Hematopoietic multipotent progenitor cell (in vitro differentiated cells): ENCODE results near the gene MUC2. TPM values are rescaled to one million over a fixed set of nuclear protein-coding genes. Genes with fewer than 3 reads are reported as not detected.

ENCODE experiments used
- DNase-seq, 3 donors: peaks; one replicate each; pipeline ENCODE4 v3.0.0-alpha.2; 2011 to 2015; ENCODE audit warnings: low read depth in 2 of 3, low spot score in 2 of 3
- total RNA-seq: library from RNA; depleted of rRNA; stranded (reverse); fragments of >200 nt; gene quantifications from one replicate; pipeline ENCODE4 v1.2.3, GENCODE V29; 2012

MUC2 gene
- total RNA-seq, 1 donor: not detected

GRCh38 chr11:1070594-1071462, 3.8 kb upstream of the MUC2 start:
- DNase-seq: no peak

DNA sequence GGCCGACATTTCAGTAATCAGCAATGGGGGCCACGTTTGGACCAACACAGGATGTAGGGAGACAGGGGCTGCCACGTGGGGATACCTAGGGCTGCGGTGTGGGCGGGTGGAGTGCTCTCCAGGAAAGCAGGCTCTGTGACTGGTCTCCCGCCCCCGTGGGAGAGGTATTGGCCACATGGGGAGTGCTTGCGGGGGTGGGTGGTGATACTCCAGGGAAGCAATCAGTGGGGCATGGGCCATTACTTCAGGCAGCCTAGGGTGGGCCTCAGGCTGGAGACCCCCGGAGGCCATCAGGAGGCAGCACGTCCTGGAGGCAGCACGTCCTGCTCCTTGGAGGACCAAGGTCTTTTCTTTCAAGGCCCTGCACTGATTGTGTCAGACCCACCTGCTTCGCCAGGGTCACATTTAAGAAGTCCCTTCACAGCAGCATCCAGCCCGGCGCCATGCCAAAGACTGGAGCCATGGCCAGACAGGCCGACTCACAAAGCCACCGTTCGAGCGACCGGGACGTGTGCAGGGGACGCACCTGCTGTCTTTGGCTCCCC, 3.0 kb upstream of the MUC2 start:
- DNase-seq: no peak

DNA sequence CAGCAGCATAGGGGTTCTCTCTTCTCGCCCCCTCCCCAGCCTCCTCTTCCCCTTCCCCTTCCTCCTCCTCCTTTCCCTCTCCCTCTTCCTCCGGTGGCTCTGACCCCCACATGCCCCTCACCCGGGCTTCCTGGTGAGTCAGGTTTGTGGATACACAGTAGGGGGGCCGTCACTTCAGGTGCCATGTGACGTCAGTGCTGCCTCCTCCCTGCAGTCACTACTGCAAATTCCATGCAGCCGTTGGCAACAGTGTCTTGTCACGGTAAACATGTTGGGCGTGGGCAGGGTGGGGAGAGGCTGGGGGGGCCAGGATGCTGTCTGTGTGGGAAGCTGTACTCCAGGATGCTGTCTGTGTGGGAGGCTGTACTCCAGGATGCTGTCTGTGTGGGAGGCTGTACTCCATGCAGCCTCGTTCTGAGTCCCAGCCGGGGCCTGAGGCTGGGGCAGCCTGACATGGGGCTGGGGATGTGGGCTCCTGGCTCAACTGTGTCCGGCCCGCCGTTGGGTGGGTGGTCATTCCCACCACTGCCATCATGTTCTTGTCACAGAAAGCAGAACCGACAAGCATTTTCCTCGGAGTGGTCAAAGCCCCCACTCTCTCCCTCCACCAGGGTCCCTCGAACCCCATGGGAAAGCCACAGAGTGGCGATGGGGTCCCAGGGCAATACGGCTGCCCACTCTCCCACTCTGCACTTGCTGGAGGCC, 2.4 kb upstream of the MUC2 start:
- DNase-seq: no peak

DNA sequence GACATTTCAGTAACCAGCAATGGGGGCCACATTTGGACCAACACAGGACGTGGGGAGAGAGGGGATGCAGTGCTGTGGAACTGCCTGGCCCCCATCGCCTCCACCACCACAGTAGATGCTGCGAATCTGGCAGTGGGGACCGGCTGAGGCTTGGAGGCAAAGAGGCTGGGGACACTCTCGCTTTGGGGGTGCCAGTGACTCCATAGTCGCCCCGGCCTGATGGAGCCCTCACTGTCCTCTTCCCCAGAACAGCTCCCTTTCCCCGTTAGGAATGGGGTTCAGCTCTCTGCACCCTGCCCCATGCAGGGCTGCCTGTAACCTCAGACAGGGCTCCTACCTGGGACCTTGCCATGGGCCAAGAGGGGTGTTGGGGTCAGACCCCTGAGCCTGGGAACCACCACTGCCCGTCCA, 1.8 kb upstream of the MUC2 start:
- DNase-seq: no peak

GRCh38 chr11:1073261-1073724, 1.4 kb upstream of the MUC2 start:
- DNase-seq: peak in 1 of 3 donors; percentile 35

DNA sequence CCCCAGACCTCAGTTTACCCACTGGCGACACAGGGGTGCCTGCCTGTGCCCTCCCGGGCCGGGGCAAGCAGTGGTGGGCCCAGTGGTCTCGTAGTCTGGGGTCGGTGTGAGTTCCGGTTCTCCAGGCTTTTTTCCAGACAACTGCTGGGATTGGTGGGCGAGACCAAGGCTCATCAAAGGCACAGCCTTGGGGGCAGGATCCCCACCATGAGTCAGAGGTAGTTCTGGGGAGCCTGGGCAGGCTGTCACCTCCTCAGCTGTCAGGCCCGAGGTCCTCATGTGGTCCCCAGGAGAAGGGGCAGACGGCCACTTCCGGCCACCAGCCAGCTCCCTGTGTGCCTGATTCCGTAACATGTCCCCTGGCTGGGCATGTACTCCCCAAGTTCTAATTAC, 827 bp upstream of the MUC2 start:
- no peak for DNase-seq

DNA sequence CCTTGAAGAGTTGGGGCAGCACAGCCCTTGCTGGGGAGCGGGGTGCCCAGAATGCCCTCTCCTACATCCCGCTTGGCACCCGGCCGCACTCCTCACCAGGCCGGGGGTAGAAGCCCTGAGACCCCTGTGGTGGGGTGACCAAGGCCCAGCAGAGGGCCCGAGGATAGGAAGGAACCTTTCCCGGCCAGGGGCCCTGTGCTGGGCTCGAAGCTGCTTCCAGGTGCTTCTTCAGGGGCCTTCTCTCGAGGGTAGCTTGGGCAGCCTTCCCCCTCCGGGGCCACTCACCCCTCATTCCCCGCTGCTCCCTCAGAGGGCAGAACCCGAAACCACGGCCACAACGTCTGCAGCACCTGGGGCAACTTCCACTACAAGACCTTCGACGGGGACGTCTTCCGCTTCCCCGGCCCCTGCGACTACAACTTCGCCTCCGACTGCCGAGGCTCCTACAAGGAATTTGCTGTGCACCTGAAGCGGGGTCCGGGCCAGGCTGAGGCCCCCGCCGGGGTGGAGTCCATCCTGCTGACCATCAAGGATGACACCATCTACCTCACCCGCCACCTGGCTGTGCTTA, 752 bp downstream of the MUC2 start:
- no peak for DNase-seq

GRCh38 chr11:1076061-1076665, 1.5 kb downstream of the MUC2 start:
- DNase-seq: no peak

DNA sequence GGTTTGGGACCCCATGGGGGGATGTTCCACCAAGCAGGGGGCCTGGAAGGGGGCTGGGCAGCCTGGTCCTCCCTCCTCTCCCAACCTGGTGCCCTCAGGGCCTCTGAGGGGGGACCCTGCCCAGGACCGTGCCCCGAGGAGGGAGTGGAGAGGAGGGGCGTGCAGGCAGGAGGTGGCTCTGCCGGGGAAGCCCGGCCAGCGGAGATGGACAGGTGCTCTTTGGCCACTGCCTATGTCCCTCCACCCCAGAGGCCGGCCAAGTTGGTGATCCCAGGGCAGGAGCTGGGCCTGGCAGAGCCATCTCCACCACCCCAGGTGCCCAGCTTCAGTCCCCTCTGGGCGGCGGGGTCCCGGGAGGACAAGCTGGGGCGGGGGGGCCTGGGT, 2.4 kb downstream of the MUC2 start:
- no peak for DNase-seq

DNA sequence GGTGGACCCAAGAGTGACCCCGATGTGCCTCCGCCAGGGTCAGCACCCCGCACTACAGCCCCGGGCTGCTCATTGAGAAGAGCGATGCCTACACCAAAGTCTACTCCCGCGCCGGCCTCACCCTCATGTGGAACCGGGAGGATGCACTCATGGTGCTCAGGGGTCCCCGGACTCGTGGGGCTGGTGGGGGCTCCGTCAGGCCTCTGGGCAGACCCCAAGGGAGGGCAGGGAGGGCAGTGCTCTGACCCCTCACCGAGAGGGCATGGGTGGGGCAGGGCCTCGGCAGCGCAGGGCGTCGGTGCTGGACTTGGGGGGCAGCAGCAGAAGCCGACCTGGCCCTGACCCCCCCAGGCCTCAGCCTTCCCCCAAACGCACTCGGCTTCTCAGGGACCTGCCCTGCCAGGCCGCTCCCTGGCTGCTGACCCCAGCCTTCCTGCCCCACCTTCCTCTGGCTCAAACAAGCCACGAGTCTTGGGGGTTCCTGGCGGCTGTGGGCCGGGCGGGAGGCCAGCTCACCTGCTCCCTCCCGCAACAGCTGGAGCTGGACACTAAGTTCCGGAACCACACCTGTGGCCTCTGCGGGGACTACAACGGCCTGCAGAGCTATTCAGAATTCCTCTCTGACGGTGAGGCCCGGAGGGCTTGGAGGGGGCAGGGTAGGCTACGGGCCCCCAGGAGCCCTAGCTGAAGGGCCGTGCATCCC, 2.9 kb downstream of the MUC2 start:
- no peak for DNase-seq

DNA sequence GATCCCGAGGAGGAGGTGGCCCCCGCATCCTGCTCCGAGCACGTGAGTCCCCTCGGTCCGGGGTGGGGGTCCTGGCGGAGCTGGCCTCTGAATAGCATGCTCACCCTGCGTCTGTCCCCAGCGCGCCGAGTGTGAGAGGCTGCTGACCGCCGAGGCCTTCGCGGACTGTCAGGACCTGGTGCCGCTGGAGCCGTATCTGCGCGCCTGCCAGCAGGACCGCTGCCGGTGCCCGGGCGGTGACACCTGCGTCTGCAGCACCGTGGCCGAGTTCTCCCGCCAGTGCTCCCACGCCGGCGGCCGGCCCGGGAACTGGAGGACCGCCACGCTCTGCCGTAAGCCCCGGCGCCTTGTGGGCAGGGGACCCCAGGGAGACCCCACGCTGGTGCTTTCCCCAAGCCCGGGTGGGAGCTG, 3.5 kb downstream of the MUC2 start:
- DNase-seq: no peak

- DNase-seq: no peak
Observed at GRCh38 chr11:1081601-1082311, 7.1 kb downstream of the MUC2 start.

GRCh38 chr11:1082346-1082727, 7.7 kb downstream of the MUC2 start:
- DNase-seq: no peak

DNA sequence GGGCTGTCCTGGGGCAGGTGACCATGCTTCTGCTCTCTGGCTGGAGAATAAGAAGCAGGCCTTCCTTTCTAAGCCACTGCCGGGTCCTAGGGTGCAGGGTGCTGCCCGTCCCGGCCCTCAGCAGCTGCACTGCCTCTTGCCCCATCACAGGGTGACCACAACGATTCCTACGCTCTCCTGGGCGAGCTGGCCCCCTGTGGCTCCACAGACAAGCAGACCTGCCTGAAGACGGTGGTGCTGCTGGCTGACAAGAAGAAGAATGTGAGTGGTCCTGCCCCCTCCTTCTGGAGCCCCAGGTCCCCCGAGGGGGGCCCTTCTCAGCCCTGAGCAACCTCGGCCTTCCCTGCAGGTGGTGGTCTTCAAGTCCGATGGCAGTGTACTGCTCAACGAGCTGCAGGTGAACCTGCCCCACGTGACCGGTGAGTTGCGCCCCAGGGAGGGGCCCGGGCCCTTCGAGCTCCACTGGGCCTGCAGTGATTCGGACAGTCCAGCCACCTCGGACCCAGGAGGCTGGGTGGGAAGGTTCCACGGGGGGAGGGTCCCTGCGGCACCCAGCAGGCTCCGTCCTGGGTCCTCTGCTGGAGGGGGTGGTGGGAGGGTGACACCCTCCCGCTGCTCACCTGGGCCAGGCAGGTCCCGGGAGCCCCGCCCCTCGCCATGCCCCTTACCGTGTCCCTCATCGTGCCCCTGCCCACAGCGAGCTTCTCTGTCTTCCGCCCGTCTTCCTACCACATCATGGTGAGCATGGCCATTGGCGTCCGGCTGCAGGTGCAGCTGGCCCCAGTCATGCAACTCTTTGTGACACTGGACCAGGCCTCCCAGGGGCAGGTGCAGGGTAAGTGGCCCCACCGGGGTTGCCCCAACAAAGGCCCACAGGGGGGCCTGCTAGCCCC, 8.3 kb downstream of the MUC2 start:
- DNase-seq: no peak

DNA sequence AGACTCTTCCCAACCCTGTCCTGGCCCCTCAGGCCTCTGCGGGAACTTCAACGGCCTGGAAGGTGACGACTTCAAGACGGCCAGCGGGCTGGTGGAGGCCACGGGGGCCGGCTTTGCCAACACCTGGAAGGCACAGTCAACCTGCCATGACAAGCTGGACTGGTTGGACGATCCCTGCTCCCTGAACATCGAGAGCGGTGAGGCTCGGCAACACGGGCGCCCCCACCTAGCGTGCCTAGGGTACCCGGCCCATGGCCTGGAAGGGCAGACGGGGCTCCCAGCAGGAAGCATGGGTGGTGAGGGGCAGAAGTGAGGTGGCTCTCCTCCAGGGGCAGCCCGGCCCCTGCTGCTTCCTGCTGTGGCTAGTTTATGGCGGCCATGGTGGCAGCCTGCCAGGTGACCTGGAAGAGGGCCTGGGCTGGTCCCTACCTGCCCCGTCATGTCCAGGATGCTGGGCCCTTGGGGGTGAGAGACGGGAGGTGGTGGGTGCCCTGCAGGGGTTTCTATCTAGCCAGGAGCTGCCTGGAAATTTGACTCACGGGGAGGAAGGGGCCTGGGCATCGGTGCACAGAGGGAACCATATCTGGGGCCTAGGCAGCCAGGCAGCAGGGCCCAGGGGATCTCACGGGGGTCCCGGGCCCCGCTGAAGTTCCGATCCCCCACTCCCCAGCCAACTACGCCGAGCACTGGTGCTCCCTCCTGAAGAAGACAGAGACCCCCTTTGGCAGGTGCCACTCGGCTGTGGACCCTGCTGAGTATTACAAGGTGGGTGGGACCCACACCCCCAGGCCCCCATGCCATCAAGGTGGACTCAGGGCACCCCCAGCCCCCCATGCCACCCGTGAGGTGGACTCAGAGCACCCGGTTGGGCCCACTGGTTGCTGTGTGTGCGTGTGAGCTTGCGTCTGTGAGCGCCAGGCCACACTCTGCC, 9.2 kb downstream of the MUC2 start:
- peak in 1 of 3 donors; percentile 9 for DNase-seq

- DNase-seq: no peak
Observed at GRCh38 chr11:1084561-1085439, 10.1 kb downstream of the MUC2 start.
